Endothelial cell (in vitro differentiated cells): ENCODE data around the gene HCN4. TPM values are rescaled to one million over a fixed set of nuclear protein-coding genes. Genes with fewer than 3 reads are reported as not detected.

Experiments used
- DNase-seq: peaks from one replicate; pipeline ENCODE4 v3.0.0; 2021; ENCODE audit warnings: low spot score
- H3K27ac Mint-ChIP-seq: one replicate; pipeline ENCODE4 v1.8.0; 2021; ENCODE audit warnings: mixed read lengths, inconsistent platforms; ENCODE audit not compliant: unreplicated experiment
- H3K27me3 Mint-ChIP-seq: one replicate; pipeline ENCODE4 v1.8.0; 2021; ENCODE audit warnings: mild to moderate bottlenecking, moderate library complexity, mixed read lengths, inconsistent platforms; ENCODE audit not compliant: unreplicated experiment
- H3K36me3 Mint-ChIP-seq: one replicate; pipeline ENCODE4 v1.8.0; 2021; ENCODE audit warnings: mild to moderate bottlenecking, low read depth, mixed read lengths, inconsistent platforms; ENCODE audit not compliant: unreplicated experiment
- H3K4me1 Mint-ChIP-seq: one replicate; pipeline ENCODE4 v1.8.0; 2021; ENCODE audit warnings: mild to moderate bottlenecking, mixed read lengths, inconsistent platforms; ENCODE audit not compliant: unreplicated experiment
- H3K4me3 Mint-ChIP-seq: one replicate; pipeline ENCODE4 v1.8.0; 2021; ENCODE audit warnings: mild to moderate bottlenecking, mixed read lengths, inconsistent platforms; ENCODE audit not compliant: unreplicated experiment
- H3K9me3 Mint-ChIP-seq: one replicate; pipeline ENCODE4 v1.8.0; 2021; ENCODE audit warnings: mixed read lengths, inconsistent platforms; ENCODE audit not compliant: unreplicated experiment
- CTCF ChIP-seq: fragments of 200-600 bp; sonication (generic); IDR thresholded peaks from one replicate; pipeline ENCODE4 v1.5.0; 2021; ENCODE audit warnings: antibody characterized with exemption; ENCODE audit not compliant: unreplicated experiment
- total RNA-seq: library from RNA; stranded (reverse); fragmentation: NEBNext Ultra II Directional; extraction: Animal tissue kit (Norgen Biotek cat#: 25700); gene quantifications from one replicate; pipeline ENCODE4 v1.2.1, GENCODE V29; 2021; ENCODE audit not compliant: unreplicated experiment

The HCN4 gene
- total RNA-seq, 1 donor from 2014 or later = 0.54 TPM

- Mint-ChIP-seq H3K4me1 (peaks cover 10% of the 10 kb centered on the region), H3K9me3 (no peaks in the 10 kb centered on the region), H3K27ac (peak overlapping the region; percentile 52), H3K27me3 (peaks cover 8% of the 10 kb centered on the region), H3K4me3 (peak overlapping the region; percentile 21), H3K36me3 (peaks cover 4% of the 10 kb centered on the region)
- DNase-seq = no peak
- TF ChIP-seq CTCF = no peak
Observed at GRCh38 chr15:73326157-73326556, 42.6 kb downstream of the HCN4 start.

DNA sequence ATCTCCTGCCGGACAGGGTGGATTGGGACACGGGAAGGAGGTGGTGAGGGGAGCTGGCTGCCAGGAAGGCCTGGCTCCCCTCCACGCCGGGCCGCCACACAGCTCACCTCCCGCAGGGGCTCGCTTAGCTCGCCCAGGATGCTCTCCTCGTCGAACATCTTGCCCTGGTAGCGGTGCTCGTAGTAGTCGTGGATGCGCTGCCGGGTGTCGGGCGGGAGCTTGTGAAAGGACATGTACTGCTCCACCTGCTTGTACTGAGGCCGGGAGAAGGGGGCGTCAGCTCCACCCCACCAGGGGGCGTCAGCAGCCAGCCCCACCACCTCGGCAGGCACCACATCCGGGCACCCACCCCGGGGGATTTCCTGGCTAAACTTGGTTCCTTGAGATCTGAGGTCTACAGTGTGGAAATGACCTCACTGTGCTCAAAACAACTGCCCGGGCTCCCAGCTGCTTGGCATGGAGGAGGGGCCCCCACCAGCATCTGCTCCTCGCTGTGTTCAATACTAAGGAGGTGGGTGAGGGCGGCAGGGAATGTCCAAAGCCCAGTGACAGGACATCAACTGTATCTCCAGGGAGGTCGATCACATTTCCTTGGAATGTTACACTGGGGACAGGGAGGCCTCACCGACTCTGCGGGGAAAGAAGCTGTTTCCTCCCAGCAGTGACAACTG lies 43.4 kb downstream of the HCN4 start:
- H3K9me3 Mint-ChIP-seq = no peaks in the 10 kb centered on the region
- peaks cover 10% of the 10 kb centered on the region for H3K4me1 Mint-ChIP-seq
- H3K27me3 Mint-ChIP-seq = peaks cover 8% of the 10 kb centered on the region
- H3K4me3 Mint-ChIP-seq = no peak overlapping the region
- DNase-seq = peak; percentile 63
- peaks cover 4% of the 10 kb centered on the region for H3K36me3 Mint-ChIP-seq
- H3K27ac Mint-ChIP-seq = peak overlapping the region; percentile 52
- peak; percentile 67 for TF ChIP-seq CTCF

- no peak overlapping the region for H3K4me3 Mint-ChIP-seq
Observed at GRCh38 chr15:73324496-73325170, 44.1 kb downstream of the HCN4 start.

DNA sequence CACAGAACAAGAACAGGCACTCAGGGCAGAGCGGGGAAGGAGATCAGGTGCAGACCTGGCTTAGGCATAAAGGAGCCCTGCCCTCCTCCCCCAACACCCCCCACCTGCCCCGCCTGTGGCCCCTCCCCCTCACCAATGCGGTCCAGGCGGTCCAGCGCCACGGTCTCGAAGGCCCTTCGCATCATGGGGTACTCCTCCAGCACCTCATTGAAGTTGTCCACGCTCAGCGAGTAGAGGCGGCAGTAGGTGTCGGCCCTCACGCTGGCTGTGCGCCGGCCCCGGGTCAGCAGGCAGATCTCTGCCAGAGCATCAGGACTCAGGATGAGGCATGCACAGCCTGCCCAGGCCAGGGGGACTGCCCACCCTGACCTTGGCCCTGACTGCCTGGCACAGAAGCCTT lies 44.8 kb downstream of the HCN4 start:
- peaks cover 6% of the 10 kb centered on the region for H3K36me3 Mint-ChIP-seq
- H3K27me3 Mint-ChIP-seq = peaks cover 5% of the 10 kb centered on the region
- no peak overlapping the region for H3K4me3 Mint-ChIP-seq
- H3K9me3 Mint-ChIP-seq = no peaks in the 10 kb centered on the region
- no peak overlapping the region for H3K27ac Mint-ChIP-seq
- H3K4me1 Mint-ChIP-seq = peaks cover 10% of the 10 kb centered on the region
- no peak for DNase-seq
- no peak for TF ChIP-seq CTCF

More at GRCh38 chr15:73324496-73325170, 44.1 kb downstream of the HCN4 start:
- Mint-ChIP-seq H3K9me3 (no peaks in the 10 kb centered on the region), H3K4me1 (peaks cover 10% of the 10 kb centered on the region), H3K27ac (no peak overlapping the region), H3K27me3 (peaks cover 6% of the 10 kb centered on the region), H3K36me3 (peaks cover 4% of the 10 kb centered on the region)
- no peak for TF ChIP-seq CTCF
- DNase-seq = no peak

DNA sequence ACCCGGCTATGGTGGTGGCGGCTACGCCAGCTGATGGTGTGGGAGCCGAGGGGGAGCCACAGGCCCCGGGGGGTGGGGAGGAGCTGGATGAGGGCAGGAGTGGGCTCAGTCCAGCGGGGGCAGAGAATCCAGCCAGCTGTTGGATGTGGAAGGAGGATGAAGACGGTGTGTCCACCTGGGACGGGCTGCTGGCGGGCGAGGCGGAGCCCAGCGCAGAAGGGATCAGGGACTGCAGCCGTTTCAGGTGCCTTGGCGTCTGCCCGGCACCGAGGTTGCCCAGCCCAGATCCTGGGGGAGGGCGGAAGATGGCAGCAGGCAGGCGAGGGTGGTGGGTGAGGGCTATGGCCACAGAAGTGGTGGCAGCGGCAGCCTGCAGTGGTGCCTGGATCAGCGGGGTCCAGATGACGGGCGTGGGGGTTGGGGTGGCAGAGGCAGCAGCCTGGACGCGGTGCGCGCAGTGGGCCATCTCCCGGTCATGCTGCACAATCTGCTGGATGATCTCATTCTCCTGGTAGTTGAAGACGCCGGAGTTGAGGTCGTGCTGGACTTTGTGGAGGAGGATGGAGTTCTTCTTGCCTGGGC lies 45.3 kb downstream of the HCN4 start:
- H3K4me3 Mint-ChIP-seq = no peak overlapping the region
- TF ChIP-seq CTCF = no peak
- peaks cover 10% of the 10 kb centered on the region for H3K4me1 Mint-ChIP-seq
- peaks cover 6% of the 10 kb centered on the region for H3K36me3 Mint-ChIP-seq
- H3K27me3 Mint-ChIP-seq = peaks cover 5% of the 10 kb centered on the region
- no peak overlapping the region for H3K27ac Mint-ChIP-seq
- DNase-seq = no peak
- no peaks in the 10 kb centered on the region for H3K9me3 Mint-ChIP-seq
